Osteoblast (primary cell): ENCODE measurements around the gene RNMT. TPM values are rescaled to one million over a fixed set of nuclear protein-coding genes. Genes with fewer than 3 reads are reported as not detected.
"Not testable (repeated sequence)": the region's sequence is repeated elsewhere in the genome, so short reads cannot be mapped to it uniquely, and the experiment has no call there.

Experiments
- DNase-seq: peaks from one replicate; pipeline ENCODE4 v3.0.0; 2011; ENCODE audit warnings: low spot score, mixed read lengths; ENCODE audit not compliant: insufficient read length; ENCODE audit errors: missing footprints
- H2AFZ ChIP-seq: 2 replicates; pipeline ENCODE4 v1.6.0; 2011; ENCODE audit warnings: mild to moderate bottlenecking, low read length
- H3K27ac ChIP-seq: 2 replicates; pipeline ENCODE4 v1.5.1; 2011; ENCODE audit warnings: mild to moderate bottlenecking, low read depth, low read length, moderate library complexity
- H3K27me3 ChIP-seq: 2 replicates; pipeline ENCODE4 v1.6.0; 2012; ENCODE audit warnings: mild to moderate bottlenecking, control low read depth, inconsistent platforms, low read length, moderate library complexity; ENCODE audit not compliant: insufficient read depth
- H3K36me3 ChIP-seq: 2 replicates; pipeline ENCODE4 v1.5.1; 2011; ENCODE audit warnings: mild to moderate bottlenecking, low read length, control low read depth, moderate library complexity; ENCODE audit not compliant: insufficient read depth
- H3K4me1 ChIP-seq: 2 replicates; pipeline ENCODE4 v1.5.1; 2011; ENCODE audit warnings: mild to moderate bottlenecking, low read length, control low read depth, moderate library complexity; ENCODE audit not compliant: insufficient read depth
- H3K4me2 ChIP-seq: 2 replicates; pipeline ENCODE4 v1.6.0; 2011; ENCODE audit warnings: mild to moderate bottlenecking, low read length; ENCODE audit not compliant: insufficient read depth
- H3K4me3 ChIP-seq: fragments of 200-600 bp; sonication (generic); 3 replicates; pipeline ENCODE4 v1.5.1; 2012; ENCODE audit warnings: mild to moderate bottlenecking, low read length, inconsistent platforms; ENCODE audit not compliant: insufficient read depth
- H3K79me2 ChIP-seq: 2 replicates; pipeline ENCODE4 v1.6.0; 2012; ENCODE audit warnings: mild to moderate bottlenecking, low read length, control low read depth, inconsistent platforms; ENCODE audit not compliant: insufficient read depth
- H3K9me3 ChIP-seq: 2 replicates; pipeline ENCODE4 v1.5.1; 2011; ENCODE audit warnings: low read depth, low read length, control low read depth
- H4K20me1 ChIP-seq: 2 replicates; pipeline ENCODE4 v1.6.0; 2012; ENCODE audit warnings: mild to moderate bottlenecking, low read length, control low read depth; ENCODE audit not compliant: insufficient read depth
- CTCF ChIP-seq: IDR thresholded peaks from 2 replicates; pipeline ENCODE4 v1.5.1; 2011; ENCODE audit warnings: mild to moderate bottlenecking, low read depth, low read length, moderate library complexity; ENCODE audit errors: extremely low read depth
- total RNA-seq: library from RNA; depleted of rRNA; stranded (reverse); fragments of >200 nt; gene quantifications from 2 replicates; pipeline ENCODE4 v1.2.3, GENCODE V29; 2012

The RNMT gene
- 35.7 and 35.8 TPM in 2 replicates for total RNA-seq

DNA sequence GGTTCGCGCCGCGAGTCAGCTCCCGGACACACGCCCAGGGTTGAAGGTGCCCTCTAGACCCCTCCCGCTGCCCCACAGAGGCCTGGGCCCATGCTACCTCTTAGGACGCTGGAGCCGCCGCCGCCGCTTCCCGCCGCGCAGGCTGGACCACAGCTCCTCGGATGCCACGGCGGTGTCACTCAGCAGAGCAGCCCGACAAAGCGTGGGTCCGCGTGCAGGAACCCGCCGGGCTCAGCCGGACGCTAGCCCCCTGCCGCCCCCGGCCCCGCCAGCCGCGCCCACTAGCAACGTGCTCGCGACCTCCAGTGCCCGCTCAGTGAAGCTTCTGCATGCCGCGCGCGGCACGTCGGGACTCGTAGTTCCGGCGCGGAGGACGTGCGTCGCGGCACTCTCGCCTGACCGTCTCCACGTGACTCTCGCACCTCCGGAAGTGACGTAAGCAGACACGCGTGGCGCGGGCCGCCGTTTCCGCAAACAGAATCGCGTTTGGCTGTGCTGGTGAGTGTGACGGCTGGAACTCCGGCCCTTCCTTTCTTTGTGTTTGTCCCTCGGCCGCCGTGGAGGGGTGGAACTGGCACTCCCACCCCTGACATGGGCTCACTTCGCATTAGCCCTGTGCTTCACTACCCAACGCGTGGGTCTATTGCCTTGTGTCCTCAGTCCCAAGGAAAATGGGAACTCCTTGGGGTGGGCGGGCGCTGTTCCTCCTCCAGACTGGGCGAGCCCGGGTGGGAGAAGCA is at the start of gene RNMT, which contains the start of gene FAM210A:
Gene RNMT, plus strand, starts transcription at position 442 of the 740 bp plus-strand sequence. CDS start 4,845 bp downstream, outside the sequence.
Gene FAM210A, minus strand, starts transcription at position 327 of the 740 bp plus-strand sequence. CDS start 44,481 bp downstream, outside the sequence.
- H2AFZ ChIP-seq: peak within 1 kb of the TSS; percentile 99
- no peaks in the 10 kb centered on the region for H3K9me3 ChIP-seq
- DNase-seq: peak; percentile 96
- no peak for TF ChIP-seq CTCF
- no peaks in the 10 kb centered on the region for H3K27me3 ChIP-seq
- peaks cover 24% of the 10 kb centered on the region for H4K20me1 ChIP-seq
- peaks cover 95% of the 10 kb centered on the region for H3K79me2 ChIP-seq
- H3K27ac ChIP-seq: peak within 1 kb of the TSS; percentile 98
- H3K4me3 ChIP-seq: peak within 1 kb of the TSS; percentile 99
- H3K36me3 ChIP-seq: no peaks in the 10 kb centered on the region
- H3K4me2 ChIP-seq: peak within 1 kb of the TSS; percentile 99
- peaks cover 22% of the 10 kb centered on the region for H3K4me1 ChIP-seq

GRCh38 chr18:13677350-13677749 is 49.1 kb upstream of the RNMT start:
- not testable (repeated sequence) for DNase-seq, H3K79me2 ChIP-seq, H3K27me3 ChIP-seq, H3K36me3 ChIP-seq, H3K4me3 ChIP-seq, H3K4me2 ChIP-seq, H2AFZ ChIP-seq, H3K4me1 ChIP-seq, H3K9me3 ChIP-seq, H3K27ac ChIP-seq, H4K20me1 ChIP-seq

GRCh38 chr18:13680612-13681011 is 45.9 kb upstream of the RNMT start:
- Histone ChIP-seq H3K4me1 (no peaks in the 10 kb centered on the region), H3K27me3 (no peaks in the 10 kb centered on the region), H3K4me3 (no peak overlapping the region), H3K27ac (no peak overlapping the region), H2AFZ (no peak overlapping the region), H3K4me2 (no peak overlapping the region), H3K9me3 (no peaks in the 10 kb centered on the region), H3K79me2 (peaks cover 33% of the 10 kb centered on the region), H3K36me3 (no peaks in the 10 kb centered on the region), H4K20me1 (peaks cover 8% of the 10 kb centered on the region)
- TF ChIP-seq CTCF: peak; percentile 50
- DNase-seq: no peak

DNA sequence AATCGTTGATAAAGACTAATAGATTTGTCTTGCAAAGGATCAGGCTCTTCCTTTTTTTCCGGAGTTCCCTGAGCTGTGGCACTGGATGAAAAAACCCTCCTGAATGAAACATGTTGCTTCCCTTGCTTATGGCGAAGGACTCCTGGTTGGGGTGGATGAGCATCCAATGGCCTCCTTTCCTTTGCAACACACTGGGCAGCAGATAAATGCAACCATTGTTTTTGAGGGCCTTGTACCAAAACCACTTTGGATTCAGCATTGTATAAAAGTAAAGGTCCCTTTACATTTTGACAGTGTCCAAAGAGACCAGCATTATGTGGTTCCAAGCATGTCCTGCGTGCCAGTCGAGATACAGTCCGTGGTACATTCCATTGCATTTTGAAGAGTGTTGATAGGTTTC is 44.8 kb upstream of the RNMT start:
- Histone ChIP-seq H4K20me1 (peaks cover 13% of the 10 kb centered on the region), H3K36me3 (no peaks in the 10 kb centered on the region), H3K9me3 (no peaks in the 10 kb centered on the region), H3K27ac (no peak overlapping the region), H2AFZ (no peak overlapping the region), H3K27me3 (no peaks in the 10 kb centered on the region), H3K4me2 (no peak overlapping the region), H3K4me3 (no peak overlapping the region), H3K79me2 (peaks cover 43% of the 10 kb centered on the region), H3K4me1 (no peaks in the 10 kb centered on the region)
- no peak for DNase-seq
- TF ChIP-seq CTCF: no peak
